ENCODE data around the gene C1orf56.

- TF ChIP-seq MYC (IDR thresholded peaks at IDR 0.05; ENCODE audit: insufficient read depth, insufficient read length, insufficient replicate concordance, low read length, severe bottlenecking): no peak
- no peak for TF ChIP-seq E2F8 (IDR thresholded peaks at IDR 0.05; ENCODE audit: low read depth, partially characterized antibody)
- no peak for TF ChIP-seq CTCF (IDR thresholded peaks at IDR 0.05 in 2 of 3, conservative IDR thresholded peaks at IDR 0.05 in 1 of 3; ENCODE audit: control insufficient read depth in 2 of 3, extremely low read depth in 1 of 3, insufficient read depth in 1 of 3, low read depth in 3 of 3, low read length in 3 of 3)
- TF ChIP-seq MAX (IDR thresholded peaks at IDR 0.05; ENCODE audit: low read depth, low read length): no peak
- TF ChIP-seq SMARCA5 (IDR thresholded peaks at IDR 0.05): no peak
- no peak for TF ChIP-seq BCLAF1 (IDR thresholded peaks at IDR 0.05)
- no peak for TF ChIP-seq SRF (IDR thresholded peaks at IDR 0.05; ENCODE audit: low read depth in 2 of 2, low read length in 2 of 2)
- TF ChIP-seq NFIC (IDR thresholded peaks at IDR 0.05; ENCODE audit: low read depth, low read length): no peak
- no peak for TF ChIP-seq ATF7 (IDR thresholded peaks at IDR 0.05; ENCODE audit: low read depth)
Measured at GRCh38 chr1:151060657-151061421, 13.3 kb downstream of the C1orf56 start.

Measured in GM12878 (cell line).